GM12878 (cell line): ENCODE results near the gene IGSF6. TPM values are rescaled to one million over a fixed set of nuclear protein-coding genes. Genes with fewer than 3 reads are reported as not detected.

Experiments used
- ATAC-seq: fragments of 200-7000 bp; cut with Tn5 transposase; 3 replicates; pipeline ENCODE4 v1.9.1; 2020; ENCODE audit warnings: mild to moderate bottlenecking, moderate library complexity
- BruUV-seq: library from RNA; stranded (reverse); fragments of 400-500 nt; replicated peaks from 2 replicates; lab custom pipeline; 2021; lab: Mats Ljungman, UMichigan
- CTCF ChIA-PET: fragments of 300-600 bp; sonication (Branson Sonifier 250); formaldehyde crosslinking; extraction: SDS; loops from one replicate; lab custom pipeline; 2021; ENCODE audit warnings: inconsistent platforms; lab: Yijun Ruan, JAX
- POLR2A ChIA-PET: fragments of 350-600 bp; formaldehyde crosslinking; extraction: SDS; loops from one replicate; lab custom pipeline; 2021; ENCODE audit warnings: inconsistent platforms; lab: Charles Lee
- RAD21 ChIA-PET: fragments of 300-600 bp; sonication (Branson Sonifier 250); formaldehyde crosslinking; loops from one replicate; lab custom pipeline; 2023; ENCODE audit warnings: antibody characterized with exemption; ENCODE audit not compliant: unreplicated experiment; lab: Charles Lee
- SMC1A ChIA-PET: fragments of 300-600 bp; sonication (Branson Sonifier 250); formaldehyde crosslinking; loops from one replicate; lab custom pipeline; 2023; ENCODE audit not compliant: unreplicated experiment, uncharacterized antibody; lab: Charles Lee
- DNase-seq: peaks from one replicate; pipeline ENCODE4 v3.0.0-alpha.2; 2011; ENCODE audit warnings: low read depth, low spot score
- FAIRE-seq: peaks from 3 replicates; lab custom pipeline; 2011; peaks lifted over from hg19 to GRCh38; lab: Jason Lieb, UNC
- H2AFZ ChIP-seq: 2 replicates; pipeline ENCODE4 v1.6.0; 2011; ENCODE audit warnings: low read depth, low read length, control low read depth; ENCODE audit not compliant: control insufficient read depth
- H3K27ac ChIP-seq: 2 replicates; pipeline ENCODE4 v1.5.1; 2011; ENCODE audit warnings: control low read depth; ENCODE audit not compliant: control insufficient read depth, insufficient read depth
- H3K27me3 ChIP-seq, 2 experiments: replicated peaks in 1 of 2; 2 replicates each; pipeline versions ENCODE4 v1.6.0 to v1.6.1; 2011; ENCODE audit warnings: low read length in 1 of 2; ENCODE audit not compliant: control insufficient read depth in 2 of 2, insufficient read depth in 2 of 2
- H3K36me3 ChIP-seq, 2 experiments: 2 replicates each; pipeline ENCODE4 v1.5.1; 2011; ENCODE audit warnings: low read length in 1 of 2; ENCODE audit not compliant: control insufficient read depth in 2 of 2, insufficient read depth in 2 of 2
- H3K4me1 ChIP-seq: 2 replicates; pipeline ENCODE4 v1.6.1; 2011; ENCODE audit warnings: mild to moderate bottlenecking, low read length, moderate library complexity, mixed read lengths; ENCODE audit not compliant: control insufficient read depth, insufficient read depth
- H3K4me2 ChIP-seq: 2 replicates; pipeline ENCODE4 v1.6.0; 2011; ENCODE audit warnings: control low read depth; ENCODE audit not compliant: control insufficient read depth, insufficient read depth
- H3K4me3 ChIP-seq: fragments of 200-600 bp; sonication (generic); 2 replicates; pipeline ENCODE4 v1.5.1; 2016
- H3K79me2 ChIP-seq: 2 replicates; pipeline ENCODE4 v1.6.0; 2011; ENCODE audit warnings: low read length; ENCODE audit not compliant: control insufficient read depth, insufficient read depth
- H3K9ac ChIP-seq: 2 replicates; pipeline ENCODE4 v1.8.0; 2011; ENCODE audit warnings: low read length, control low read depth, mixed read lengths; ENCODE audit not compliant: control insufficient read depth, insufficient read depth
- H3K9me3 ChIP-seq: replicated peaks from 3 replicates; pipeline ENCODE4 v1.5.1; 2011; ENCODE audit warnings: mild to moderate bottlenecking, low read length; ENCODE audit not compliant: control insufficient read depth, insufficient read depth
- H4K20me1 ChIP-seq: 2 replicates; pipeline ENCODE4 v1.6.0; 2011; ENCODE audit not compliant: control insufficient read depth, insufficient read depth
- CBFB ChIP-seq: IDR thresholded peaks from 2 replicates; pipeline ENCODE4 v1.6.1; 2016; ENCODE audit warnings: antibody characterized with exemption, low read depth
- CBX5 ChIP-seq: sonication (generic); IDR thresholded peaks from 2 replicates; pipeline ENCODE4 v1.6.1; 2016; ENCODE audit warnings: low read depth, moderate library complexity, mild to moderate bottlenecking, inconsistent platforms
- CHD4 ChIP-seq: fragments of 200-600 bp; sonication (generic); IDR thresholded peaks from 2 replicates; pipeline ENCODE4 v1.6.1; 2016; ENCODE audit warnings: mild to moderate bottlenecking
- E2F4 ChIP-seq: IDR thresholded peaks from 2 replicates; pipeline ENCODE4 v1.6.1; 2012; ENCODE audit warnings: low read depth, low read length, improper control_type of control experiment
- IRF4 ChIP-seq: IDR thresholded peaks from 2 replicates; pipeline ENCODE4 v1.6.1; 2011; ENCODE audit warnings: low read depth, low read length
- KDM1A ChIP-seq: fragments of 200-600 bp; sonication (generic); IDR thresholded peaks from 2 replicates; pipeline ENCODE4 v1.6.1; 2016; ENCODE audit warnings: borderline replicate concordance
- PAX5 ChIP-seq: IDR thresholded peaks from 2 replicates; pipeline ENCODE4 v1.6.1; 2011; ENCODE audit warnings: low read depth, low read length, borderline replicate concordance
- SMAD1 ChIP-seq: fragments of 450-650 bp; IDR thresholded peaks from 2 replicates; pipeline ENCODE4 v1.6.1; 2018; ENCODE audit warnings: mild to moderate bottlenecking, low read depth; ENCODE audit not compliant: partially characterized antibody
- SMAD5 ChIP-seq: IDR thresholded peaks from 2 replicates; pipeline ENCODE4 v1.6.1; 2016; ENCODE audit warnings: antibody characterized with exemption, low read depth
- SP1 ChIP-seq: IDR thresholded peaks from one replicate; pipeline ENCODE4 v1.6.1; 2011; ENCODE audit warnings: low read depth, low read length
- SUZ12 ChIP-seq: fragments of 200-600 bp; sonication (generic); IDR thresholded peaks from one replicate; pipeline ENCODE4 v1.6.1; 2018; ENCODE audit warnings: antibody characterized with exemption, mild to moderate bottlenecking; ENCODE audit not compliant: unreplicated experiment
- ZBTB11 ChIP-seq: fragments of 450-650 bp; formaldehyde crosslinking; IDR thresholded peaks from 2 replicates; pipeline ENCODE4 v1.5.0; 2022; ENCODE audit warnings: mild to moderate bottlenecking, missing genetic modification characterization
- ZNF207 ChIP-seq: fragments of 450-650 bp; IDR thresholded peaks from 2 replicates; pipeline ENCODE4 v1.6.1; 2014; ENCODE audit warnings: antibody characterized with exemption, mild to moderate bottlenecking, borderline replicate concordance
- ZNF622 ChIP-seq: fragments of 450-650 bp; IDR thresholded peaks from 2 replicates; pipeline ENCODE4 v1.6.1; 2017; ENCODE audit warnings: mild to moderate bottlenecking, inconsistent platforms
- WGBS: methylation state at CpG from one replicate; pipeline ENCODE4 v1.1.6; 2016; ENCODE audit warnings: low lambda C conversion rate; ENCODE audit not compliant: insufficient replicate concordance, insufficient coverage; ENCODE audit errors: missing lambda C conversion rate; 5-methylcytosine and 5-hydroxymethylcytosine counted together
- in situ Hi-C: fragments of 300-500 bp; cut with MboI; formaldehyde crosslinking; loops from 9 replicates; pipeline ENCODE4 v1.14.3; 2018; ENCODE audit warnings: mixed read lengths
- intact Hi-C: fragments of 100-400 bp; cut with micrococcal nuclease; formaldehyde crosslinking; loops from one replicate; pipeline ENCODE4 v1.14.2; 2022; ENCODE audit not compliant: unreplicated experiment
- polyA plus RNA-seq, 11 experiments: library from polyadenylated mRNA; depleted of rRNA in 4 of 11; unstranded in 6 of 11; stranded (reverse) in 5 of 11; fragments of >200 nt; fragmentation: Nextera tagmentation in 4 of 11; fragmentation: Illumina TruSeq in 1 of 11; extraction: Ambion mirVana in 4 of 11; extraction: Trizol in 1 of 11; gene quantifications; 1 replicate in 1 of 11; 2 replicates in 10 of 11; pipeline versions ENCODE4 v1.2.1 to v1.2.3, GENCODE V29; 2011 to 2016; ENCODE audit warnings: inconsistent platforms in 2 of 11, missing spikeins in 2 of 11, low read depth in 1 of 11
- total RNA-seq, 4 experiments: library from RNA; depleted of rRNA in 3 of 4; stranded (reverse); fragments of >200 nt in 3 of 4; fragmentation: Illumina TruSeq in 1 of 4; extraction: Trizol in 1 of 4; gene quantifications; 2 replicates each; pipeline versions ENCODE4 v1.2.1 to v1.2.3, GENCODE V29; 2013 to 2021

IGSF6 gene
- total and polyA plus RNA-seq, 10 of the 15 experiments (the other 5 are each of a cell fraction or from before 2014, with no cell fraction given): 0.32 to 1.2 (median 0.72) TPM

GRCh38 chr16:21597561-21598030 is 54.8 kb downstream of the IGSF6 start:
- Histone ChIP-seq H3K9me3 (no peaks in the 10 kb centered on the region), H2AFZ (peak overlapping the region; percentile 3; the same call in 1 of the 2 replicates), H3K36me3 (no peaks in the 10 kb centered on the region), H3K9ac (no peak overlapping the region)
- POLR2A ChIA-PET: interaction anchor here (0.7 kb wide), 1 partner anchor 27 kb away, joined by 4 read pairs; no protein-coding TSS in a partner anchor
- TF ChIP-seq ZNF207: no peak
- no peak for TF ChIP-seq IRF4
- TF ChIP-seq KDM1A: no peak
- TF ChIP-seq SMAD5: no peak
- no peak for TF ChIP-seq CBX5
- TF ChIP-seq SUZ12: no peak
- TF ChIP-seq SP1: no peak
- TF ChIP-seq PAX5: no peak
- no peak for TF ChIP-seq SMAD1
- no peak for TF ChIP-seq ZBTB11 (CRISPR knock-in tag)
- no peak for TF ChIP-seq CBFB
- TF ChIP-seq ZNF622: no peak
- TF ChIP-seq CHD4: no peak
- no peak for TF ChIP-seq E2F4
- TF ChIP-seq, all 136 proteins: peak for 0
- no peak for ATAC-seq
- ChIA-PET SMC1A (interaction anchor here (0.8 to 19.1 kb wide), 5 partner anchors 11 to 111 kb away, joined by 3 to 204 read pairs (median 3); no protein-coding TSS in a partner anchor), RAD21 (no interaction called here), CTCF (interaction anchor here (0.8 to 1.4 kb wide), 4 partner anchors 9 to 111 kb away, joined by 3 to 7 read pairs (median 4); no protein-coding TSS in a partner anchor)
- H3K4me1 ChIP-seq: 0 out of 2 replicates have a peak, but pooled peaks cover 3% of the 10 kb centered on the region
- no peak overlapping the region for H3K27ac ChIP-seq
- H3K27me3 ChIP-seq: no peaks in the 10 kb centered on the region
- H4K20me1 ChIP-seq: no peaks in the 10 kb centered on the region
- no peak for DNase-seq
- no TSS peak for BruUV-seq
- intact Hi-C loops: loop anchor here (2.0 kb wide), 2 partner anchors 43 to 593 kb away; no protein-coding TSS in a partner anchor
- 89% methylated on average over 2 of the region's 2 CpGs for WGBS
- no peak for FAIRE-seq
- H3K4me2 ChIP-seq: no peak overlapping the region
- in situ Hi-C loops: no loop called here
- peaks cover 21% of the 10 kb centered on the region for H3K79me2 ChIP-seq
- no peak overlapping the region for H3K4me3 ChIP-seq
